CD14-positive monocyte (primary cell): ENCODE results near the gene DLGAP3. TPM values are rescaled to one million over a fixed set of nuclear protein-coding genes. Genes with fewer than 3 reads are reported as not detected.

ENCODE experiments used
- DNase-seq, 3 donors: peaks; one replicate each; pipeline ENCODE4 v3.0.0-alpha.2; 2011 to 2022
- H2AFZ ChIP-seq: 2 replicates; pipeline ENCODE4 v1.6.0; 2012; ENCODE audit warnings: mild to moderate bottlenecking, low read depth, low read length, inconsistent platforms; ENCODE audit not compliant: insufficient read depth, poor library complexity, severe bottlenecking
- H3K27ac ChIP-seq, 2 donors: 1 replicate in 1 of 2; 2 replicates in 1 of 2; pipeline ENCODE4 v1.5.1; 2012 to 2013; ENCODE audit warnings: low read length in 2 of 2, control low read depth in 1 of 2, inconsistent platforms in 1 of 2, low read depth in 1 of 2, mild to moderate bottlenecking in 1 of 2
- H3K27me3 ChIP-seq, 2 donors: one replicate each; pipeline versions ENCODE4 v1.6.0 to v1.6.1; 2011 to 2013; ENCODE audit warnings: low read length in 2 of 2; ENCODE audit not compliant: control insufficient read depth in 2 of 2, insufficient read depth in 2 of 2
- H3K36me3 ChIP-seq, 2 donors: replicated peaks in 1 of 2; 1 replicate in 1 of 2; 2 replicates in 1 of 2; pipeline versions ENCODE4 v1.5.1 to v1.6.1; 2012 to 2013; ENCODE audit warnings: low read length in 2 of 2, control low read depth in 1 of 2, inconsistent platforms in 1 of 2, mild to moderate bottlenecking in 1 of 2; ENCODE audit not compliant: insufficient read depth in 2 of 2, control insufficient read depth in 1 of 2
- H3K4me1 ChIP-seq, 2 donors: 1 replicate in 1 of 2; 2 replicates in 1 of 2; pipeline versions ENCODE4 v1.5.1 to v1.6.1; 2012 to 2013; ENCODE audit warnings: low read length in 2 of 2, control low read depth in 1 of 2, inconsistent platforms in 1 of 2, mild to moderate bottlenecking in 1 of 2, moderate library complexity in 1 of 2; ENCODE audit not compliant: insufficient read depth in 2 of 2, control insufficient read depth in 1 of 2
- H3K4me2 ChIP-seq: replicated peaks from 2 replicates; pipeline ENCODE3; 2012; ENCODE audit warnings: low read length, moderate library complexity, mild to moderate bottlenecking; ENCODE audit not compliant: poor library complexity, severe bottlenecking; ENCODE audit errors: extremely low read depth
- H3K4me3 ChIP-seq, 3 experiments: fragments of 200-600 bp in 1 of 3; sonication (generic) in 1 of 3; replicated peaks in 1 of 3; 1 replicate in 2 of 3; 2 replicates in 1 of 3; pipeline ENCODE4 v1.5.1; 2011 to 2013; ENCODE audit warnings: low read length in 3 of 3, mild to moderate bottlenecking in 3 of 3, control low read depth in 2 of 3, low read depth in 2 of 3, inconsistent platforms in 1 of 3, moderate library complexity in 1 of 3
- H3K79me2 ChIP-seq: 2 replicates; pipeline ENCODE4 v1.6.0; 2012; ENCODE audit warnings: mild to moderate bottlenecking, control low read depth, inconsistent platforms, low read length, moderate library complexity; ENCODE audit not compliant: insufficient read depth
- H3K9ac ChIP-seq: 2 replicates; pipeline ENCODE4 v1.6.0; 2017; ENCODE audit warnings: low read length, mild to moderate bottlenecking; ENCODE audit not compliant: insufficient read depth, poor library complexity, severe bottlenecking
- H3K9me3 ChIP-seq, 2 donors: replicated peaks in 1 of 2; 1 replicate in 1 of 2; 2 replicates in 1 of 2; pipeline versions ENCODE4 v1.5.1 to v1.6.1; 2012 to 2013; ENCODE audit warnings: low read length in 2 of 2, control low read depth in 1 of 2; ENCODE audit not compliant: control insufficient read depth in 1 of 2, insufficient read depth in 1 of 2
- H4K20me1 ChIP-seq: 2 replicates; pipeline ENCODE4 v1.6.0; 2012; ENCODE audit warnings: mild to moderate bottlenecking, low read length, control low read depth, moderate library complexity; ENCODE audit not compliant: insufficient read depth
- H3K27ac Mint-ChIP-seq, 7 donors: one replicate each; pipeline ENCODE4 v1.8.0; 2020; ENCODE audit warnings: mild to moderate bottlenecking in 7 of 7, mixed read lengths in 7 of 7, moderate library complexity in 6 of 7, inconsistent platforms in 2 of 7
- H3K27me3 Mint-ChIP-seq, 3 donors: one replicate each; pipeline ENCODE4 v1.8.0; 2021 to 2022; ENCODE audit warnings: low read depth in 3 of 3, mild to moderate bottlenecking in 3 of 3, mixed read lengths in 3 of 3, moderate library complexity in 3 of 3, inconsistent platforms in 1 of 3
- H3K36me3 Mint-ChIP-seq, 2 donors: one replicate each; pipeline ENCODE4 v1.8.0; 2020; ENCODE audit warnings: mixed read lengths in 2 of 2, inconsistent platforms in 1 of 2, mild to moderate bottlenecking in 1 of 2
- H3K4me1 Mint-ChIP-seq: one replicate; pipeline ENCODE4 v1.8.0; 2020; ENCODE audit warnings: mild to moderate bottlenecking, mixed read lengths
- H3K4me3 Mint-ChIP-seq, 2 donors: one replicate each; pipeline ENCODE4 v1.8.0; 2020; ENCODE audit warnings: mild to moderate bottlenecking in 2 of 2, mixed read lengths in 2 of 2, moderate library complexity in 1 of 2
- H3K9me3 Mint-ChIP-seq, 7 donors: one replicate each; pipeline ENCODE4 v1.8.0; 2020 to 2022; ENCODE audit warnings: mixed read lengths in 7 of 7, mild to moderate bottlenecking in 6 of 7, moderate library complexity in 6 of 7, inconsistent platforms in 2 of 7
- CTCF ChIP-seq: fragments of 200-600 bp; IDR thresholded peaks from one replicate; pipeline ENCODE4 v1.8.0; 2022; ENCODE audit warnings: antibody characterized with exemption, mild to moderate bottlenecking
- WGBS: methylation state at CpG from one replicate; pipeline ENCODE4 v1.1.5; 2013; ENCODE audit warnings: missing lambda C conversion rate; ENCODE audit not compliant: insufficient coverage; 5-methylcytosine and 5-hydroxymethylcytosine counted together
- intact Hi-C, 2 donors: fragments of 100-400 bp; cut with micrococcal nuclease; formaldehyde crosslinking; loops; one replicate each; pipeline versions ENCODE4 v1.15.0 to v1.15.1; 2023
- polyA plus RNA-seq, 3 donors: library from polyadenylated mRNA; depleted of rRNA in 1 of 3; unstranded in 2 of 3; stranded (reverse) in 1 of 3; fragments of 300-500 nt in 2 of 3; fragments of >200 nt in 1 of 3; fragmentation: Illumina TruSeq in 2 of 3; gene quantifications; 1 replicate in 2 of 3; 2 replicates in 1 of 3; pipeline ENCODE4 v1.2.3, GENCODE V29; 2012 to 2021

Gene DLGAP3
- polyA plus RNA-seq, 3 donors = 0.10 to 0.56 (median 0.16) TPM

- Histone ChIP-seq H3K4me1 (no peaks in the 10 kb centered on the region), H3K4me3 (no peak overlapping the region), H4K20me1 (no peaks in the 10 kb centered on the region), H3K9me3 (peaks cover 0 to 3% of the 10 kb centered on the region in 2 donors), H3K9ac (no peak overlapping the region), H3K79me2 (no peaks in the 10 kb centered on the region), H3K4me2 (no peak overlapping the region), H3K27ac (no peak overlapping the region), H2AFZ (no peak overlapping the region), H3K27me3 (peaks cover 9 to 26% of the 10 kb centered on the region in 2 donors), H3K36me3 (no peaks in the 10 kb centered on the region)
- peaks cover 0 to 11% (median 5%) of the 10 kb centered on the region in 7 donors for H3K9me3 Mint-ChIP-seq
- DNase-seq = no peak
- intact Hi-C loops = no loop called here
- no peak overlapping the region for H3K4me3 Mint-ChIP-seq
- no peak overlapping the region for H3K27ac Mint-ChIP-seq
- 95% methylated on average over 5 of the region's 7 CpGs for WGBS
- H3K4me1 Mint-ChIP-seq = no peaks in the 10 kb centered on the region
- no peaks in the 10 kb centered on the region for H3K36me3 Mint-ChIP-seq
- H3K27me3 Mint-ChIP-seq = peaks cover 26 to 62% (median 60%) of the 10 kb centered on the region in 3 donors
- no peak for TF ChIP-seq CTCF
Measured at GRCh38 chr1:34876406-34876805, 53.0 kb downstream of the DLGAP3 start.

- Mint-ChIP-seq H3K4me3 (no peak overlapping the region), H3K4me1 (no peaks in the 10 kb centered on the region), H3K27me3 (peaks cover 23 to 58% (median 48%) of the 10 kb centered on the region in 3 donors), H3K27ac (no peak overlapping the region), H3K36me3 (no peaks in the 10 kb centered on the region), H3K9me3 (peaks cover 0 to 2% (median 0%) of the 10 kb centered on the region in 7 donors)
- Histone ChIP-seq H3K27ac (no peak overlapping the region), H3K79me2 (no peaks in the 10 kb centered on the region), H3K4me2 (no peak overlapping the region), H3K27me3 (peaks cover 6 to 20% of the 10 kb centered on the region in 2 donors), H3K4me3 (no peak overlapping the region), H2AFZ (no peak overlapping the region), H3K9me3 (no peaks in the 10 kb centered on the region), H3K4me1 (no peaks in the 10 kb centered on the region), H3K36me3 (no peaks in the 10 kb centered on the region), H4K20me1 (no peaks in the 10 kb centered on the region), H3K9ac (no peak overlapping the region)
- no peak for DNase-seq
- intact Hi-C loops = no loop called here
- 86% methylated on average over 1 of the region's 4 CpGs for WGBS
- TF ChIP-seq CTCF = no peak
Measured at GRCh38 chr1:34874296-34874952, 55.0 kb downstream of the DLGAP3 start.
